Loucy (cell line): Measurements from ENCODE around the gene UFD1.

Experiments
- EZH2phosphoT487 ChIP-seq: fragments of 200-600 bp; IDR thresholded peaks from 2 replicates; pipeline ENCODE4 v1.6.1; 2018; ENCODE audit warnings: antibody characterized with exemption, mild to moderate bottlenecking, moderate library complexity, borderline replicate concordance
- TF ChIP-seq, protein P1 (sequence below): fragments of 200-600 bp; sonication (generic); conservative IDR thresholded peaks from 2 replicates; pipeline ENCODE4 v1.5.1; 2014; ENCODE audit warnings: mild to moderate bottlenecking, antibody characterized with exemption, low read length

DNA sequence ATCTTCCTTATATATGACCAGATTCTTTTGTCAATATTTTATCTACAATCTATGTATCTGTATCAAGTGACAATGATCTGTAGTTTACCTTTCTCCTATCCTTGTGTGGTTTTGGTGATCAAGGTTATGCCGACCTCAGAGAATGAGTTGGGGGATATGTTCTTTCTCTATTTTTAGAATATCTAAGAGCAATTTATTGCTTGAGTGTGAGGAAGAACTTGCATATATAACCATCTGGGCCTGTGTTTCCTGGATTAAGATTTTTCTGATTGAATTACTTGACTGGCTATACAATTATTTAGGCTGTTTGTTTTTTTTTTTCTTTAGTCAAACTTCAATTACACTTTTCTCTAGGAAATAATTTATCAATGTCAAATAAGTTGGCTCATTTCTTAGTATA, 17.5 kb downstream of the UFD1 start:
- TF ChIP-seq, protein P1, sequence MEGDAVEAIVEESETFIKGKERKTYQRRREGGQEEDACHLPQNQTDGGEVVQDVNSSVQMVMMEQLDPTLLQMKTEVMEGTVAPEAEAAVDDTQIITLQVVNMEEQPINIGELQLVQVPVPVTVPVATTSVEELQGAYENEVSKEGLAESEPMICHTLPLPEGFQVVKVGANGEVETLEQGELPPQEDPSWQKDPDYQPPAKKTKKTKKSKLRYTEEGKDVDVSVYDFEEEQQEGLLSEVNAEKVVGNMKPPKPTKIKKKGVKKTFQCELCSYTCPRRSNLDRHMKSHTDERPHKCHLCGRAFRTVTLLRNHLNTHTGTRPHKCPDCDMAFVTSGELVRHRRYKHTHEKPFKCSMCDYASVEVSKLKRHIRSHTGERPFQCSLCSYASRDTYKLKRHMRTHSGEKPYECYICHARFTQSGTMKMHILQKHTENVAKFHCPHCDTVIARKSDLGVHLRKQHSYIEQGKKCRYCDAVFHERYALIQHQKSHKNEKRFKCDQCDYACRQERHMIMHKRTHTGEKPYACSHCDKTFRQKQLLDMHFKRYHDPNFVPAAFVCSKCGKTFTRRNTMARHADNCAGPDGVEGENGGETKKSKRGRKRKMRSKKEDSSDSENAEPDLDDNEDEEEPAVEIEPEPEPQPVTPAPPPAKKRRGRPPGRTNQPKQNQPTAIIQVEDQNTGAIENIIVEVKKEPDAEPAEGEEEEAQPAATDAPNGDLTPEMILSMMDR = no peak
- no peak for TF ChIP-seq EZH2phosphoT487
